WTC11 (cell line): ENCODE measurements around the gene RHOJ. TPM values are rescaled to one million over a fixed set of nuclear protein-coding genes. Genes with fewer than 3 reads are reported as not detected.

ENCODE experiments used
- ATAC-seq: fragments of 200-7000 bp; cut with Tn5 transposase; 2 replicates; pipeline ENCODE4 v1.10.0; 2021; ENCODE audit warnings: mild to moderate bottlenecking, moderate library complexity
- CTCF ChIA-PET: fragments of 300-600 bp; sonication (Branson Sonifier 250); formaldehyde crosslinking; loops from one replicate; lab custom pipeline; 2021; ENCODE audit warnings: antibody characterized with exemption; lab: Charles Lee
- POLR2A ChIA-PET: fragments of 350-600 bp; sonication (Branson Sonifier 250); formaldehyde crosslinking; loops from one replicate; lab custom pipeline; 2021; ENCODE audit warnings: antibody characterized with exemption; lab: Charles Lee
- DNase-seq: peaks from one replicate; pipeline ENCODE4 v3.0.0; 2021; ENCODE audit warnings: low spot score
- H3K27ac Mint-ChIP-seq: 2 replicates; pipeline ENCODE4 v1.8.0; 2021; ENCODE audit warnings: mixed read lengths
- H3K27me3 Mint-ChIP-seq: 2 replicates; pipeline ENCODE4 v1.8.0; 2021; ENCODE audit warnings: low read depth, mild to moderate bottlenecking, moderate library complexity, mixed read lengths
- H3K36me3 Mint-ChIP-seq: 2 replicates; pipeline ENCODE4 v1.8.0; 2021; ENCODE audit warnings: mixed read lengths
- H3K4me1 Mint-ChIP-seq: 2 replicates; pipeline ENCODE4 v1.8.0; 2022; ENCODE audit warnings: mixed read lengths
- H3K4me3 Mint-ChIP-seq: 2 replicates; pipeline ENCODE4 v1.8.0; 2021; ENCODE audit warnings: mild to moderate bottlenecking, moderate library complexity, mixed read lengths
- H3K9me3 Mint-ChIP-seq: 2 replicates; pipeline ENCODE4 v1.8.0; 2021; ENCODE audit warnings: mixed read lengths
- AFF4 ChIP-seq: sonication (generic); formaldehyde crosslinking; IDR thresholded peaks from 2 replicates; pipeline ENCODE4 v1.8.1; 2023; ENCODE audit warnings: mild to moderate bottlenecking, missing genetic modification reagents, borderline replicate concordance
- ATF1 ChIP-seq: sonication (generic); formaldehyde crosslinking; IDR thresholded peaks from 2 replicates; pipeline ENCODE4 v1.8.1; 2023; ENCODE audit warnings: mild to moderate bottlenecking, moderate library complexity, missing genetic modification reagents
- ATF2 ChIP-seq: sonication (generic); formaldehyde crosslinking; IDR thresholded peaks from 2 replicates; pipeline ENCODE4 v1.8.1; 2022; ENCODE audit warnings: low read depth, missing genetic modification reagents, borderline replicate concordance
- CREB1 ChIP-seq: sonication (generic); formaldehyde crosslinking; IDR thresholded peaks from 2 replicates; pipeline ENCODE4 v1.8.0; 2023; ENCODE audit warnings: mild to moderate bottlenecking, missing genetic modification reagents
- E2F5 ChIP-seq: sonication (generic); formaldehyde crosslinking; IDR thresholded peaks from 2 replicates; pipeline ENCODE4 v1.8.1; 2022; ENCODE audit warnings: mild to moderate bottlenecking, moderate library complexity, missing genetic modification reagents
- FOXJ3 ChIP-seq: sonication (generic); formaldehyde crosslinking; IDR thresholded peaks from 2 replicates; pipeline ENCODE4 v1.9.0; 2021; ENCODE audit warnings: missing genetic modification reagents, mild to moderate bottlenecking, borderline replicate concordance
- FOXK1 ChIP-seq: sonication (generic); formaldehyde crosslinking; IDR thresholded peaks from 2 replicates; pipeline ENCODE4 v1.8.0; 2022; ENCODE audit warnings: mild to moderate bottlenecking, moderate library complexity, missing genetic modification reagents
- IRF1 ChIP-seq: sonication (generic); formaldehyde crosslinking; IDR thresholded peaks from 2 replicates; pipeline ENCODE4 v1.8.0; 2023; ENCODE audit warnings: missing genetic modification reagents
- JAZF1 ChIP-seq: fragments of 250-450 bp; sonication (Bioruptor Pico); IDR thresholded peaks from 2 replicates; pipeline ENCODE4 v1.9.0; 2021; ENCODE audit warnings: moderate library complexity, mild to moderate bottlenecking, inconsistent platforms
- NFATC4 ChIP-seq: fragments of 250-450 bp; sonication (Bioruptor Pico); IDR thresholded peaks from 2 replicates; pipeline ENCODE4 v1.9.0; 2021; ENCODE audit warnings: mild to moderate bottlenecking
- NR3C1 ChIP-seq: sonication (generic); formaldehyde crosslinking; conservative IDR thresholded peaks from 2 replicates; pipeline ENCODE4 v1.8.1; 2023; ENCODE audit warnings: low read depth, mild to moderate bottlenecking, missing genetic modification reagents
- PREB ChIP-seq: sonication (generic); formaldehyde crosslinking; IDR thresholded peaks from 2 replicates; pipeline ENCODE4 v1.8.1; 2022; ENCODE audit warnings: mild to moderate bottlenecking, missing genetic modification reagents, moderate library complexity, borderline replicate concordance
- SMAD3 ChIP-seq: sonication (generic); formaldehyde crosslinking; IDR thresholded peaks from 2 replicates; pipeline ENCODE4 v1.8.0; 2022; ENCODE audit warnings: missing genetic modification reagents, mild to moderate bottlenecking, borderline replicate concordance
- SOX15 ChIP-seq: fragments of 250-450 bp; sonication (Bioruptor Pico); IDR thresholded peaks from 2 replicates; pipeline ENCODE4 v1.9.0; 2021; ENCODE audit warnings: mild to moderate bottlenecking
- ZNF219 ChIP-seq: sonication (generic); formaldehyde crosslinking; IDR thresholded peaks from 2 replicates; pipeline ENCODE4 v1.8.0; 2023; ENCODE audit warnings: missing genetic modification reagents, mild to moderate bottlenecking, borderline replicate concordance
- ZNF232 ChIP-seq: sonication (generic); formaldehyde crosslinking; IDR thresholded peaks from 2 replicates; pipeline ENCODE4 v1.8.0; 2022; ENCODE audit warnings: mild to moderate bottlenecking, missing genetic modification reagents
- total RNA-seq: library from RNA; stranded (reverse); gene quantifications from 3 replicates; pipeline ENCODE4 v1.2.3, GENCODE V29; 2021
- TF ChIP-seq, protein P1 (sequence below): sonication (generic); formaldehyde crosslinking; IDR thresholded peaks from 2 replicates; pipeline ENCODE4 v1.8.0; 2022; ENCODE audit warnings: mild to moderate bottlenecking, missing genetic modification reagents
- TF ChIP-seq, protein P2 (sequence below): fragments of 250-450 bp; sonication (Bioruptor Pico); conservative IDR thresholded peaks from 2 replicates; pipeline ENCODE4 v1.9.0; 2021; ENCODE audit warnings: mild to moderate bottlenecking
- TF ChIP-seq, protein P3 (sequence below): fragments of 250-450 bp; sonication (Bioruptor Pico); IDR thresholded peaks from 2 replicates; pipeline ENCODE4 v2.1.2; 2022; ENCODE audit warnings: mild to moderate bottlenecking, moderate library complexity

The RHOJ gene
- total RNA-seq, 1 experiment from 2014 or later = 0.13 TPM

DNA sequence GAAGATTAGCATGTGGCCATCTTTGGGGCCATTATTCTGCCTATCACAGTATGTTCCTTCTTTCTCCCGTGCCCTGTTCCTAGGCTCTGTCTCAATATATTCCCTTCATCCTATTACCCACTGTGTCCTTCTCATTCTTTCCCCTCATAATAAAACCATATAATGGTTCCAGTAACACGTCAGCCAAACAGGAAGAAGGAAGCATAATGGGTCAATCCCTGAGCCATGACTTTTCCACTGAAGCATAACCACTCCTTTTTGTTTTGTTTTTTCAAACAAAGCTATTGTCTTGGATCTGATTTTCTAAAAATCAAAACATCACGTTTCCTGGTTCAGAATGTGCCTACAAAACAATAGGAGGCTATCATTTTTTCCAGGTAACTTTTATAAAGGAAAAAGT is 21.3 kb upstream of the RHOJ start:
- no peak overlapping the region for H3K27ac Mint-ChIP-seq
- H3K9me3 Mint-ChIP-seq = peaks cover 12% of the 10 kb centered on the region
- H3K4me3 Mint-ChIP-seq = no peak overlapping the region
- H3K36me3 Mint-ChIP-seq = no peaks in the 10 kb centered on the region
- DNase-seq (no peak), ATAC-seq (no peak)
- H3K27me3 Mint-ChIP-seq = no peaks in the 10 kb centered on the region
- CTCF ChIA-PET = interaction anchor here (1.8 kb wide), 1 partner anchor 21 kb away, joined by 4 read pairs; the partner anchor contains the start of gene RHOJ
- POLR2A ChIA-PET = no interaction called here
- no peaks in the 10 kb centered on the region for H3K4me1 Mint-ChIP-seq
- TF ChIP-seq FOXK1 (CRISPR knock-in tag) (no peak), SOX15 (CRISPR knock-in tag) (no peak), ZNF219 (no peak)
- TF ChIP-seq, protein P1, sequence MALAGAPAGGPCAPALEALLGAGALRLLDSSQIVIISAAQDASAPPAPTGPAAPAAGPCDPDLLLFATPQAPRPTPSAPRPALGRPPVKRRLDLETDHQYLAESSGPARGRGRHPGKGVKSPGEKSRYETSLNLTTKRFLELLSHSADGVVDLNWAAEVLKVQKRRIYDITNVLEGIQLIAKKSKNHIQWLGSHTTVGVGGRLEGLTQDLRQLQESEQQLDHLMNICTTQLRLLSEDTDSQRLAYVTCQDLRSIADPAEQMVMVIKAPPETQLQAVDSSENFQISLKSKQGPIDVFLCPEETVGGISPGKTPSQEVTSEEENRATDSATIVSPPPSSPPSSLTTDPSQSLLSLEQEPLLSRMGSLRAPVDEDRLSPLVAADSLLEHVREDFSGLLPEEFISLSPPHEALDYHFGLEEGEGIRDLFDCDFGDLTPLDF (CRISPR knock-in tag) = no peak

DNA sequence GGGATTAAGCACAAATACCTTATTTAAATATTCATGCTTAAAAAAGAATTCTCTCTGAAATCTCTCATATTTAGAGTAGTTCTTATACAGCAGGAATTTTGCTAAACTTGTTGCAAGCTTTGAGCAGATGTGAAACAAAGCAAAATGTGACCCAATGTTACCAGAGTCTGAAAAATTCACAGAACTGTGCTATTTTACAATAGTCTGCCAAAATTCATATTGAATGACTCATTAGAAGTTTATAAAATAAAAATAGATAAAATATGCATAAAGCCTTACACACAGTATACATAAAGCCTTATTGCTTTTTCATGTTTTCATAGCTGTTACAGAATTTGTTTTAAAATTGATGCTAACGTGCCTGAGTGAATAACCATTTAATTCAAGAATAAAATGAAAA is 17.8 kb upstream of the RHOJ start:
- ChIA-PET CTCF (no interaction called here), POLR2A (no interaction called here)
- no peak overlapping the region for H3K4me3 Mint-ChIP-seq
- no peaks in the 10 kb centered on the region for H3K36me3 Mint-ChIP-seq
- peaks cover 12% of the 10 kb centered on the region for H3K9me3 Mint-ChIP-seq
- ATAC-seq = no peak
- H3K27me3 Mint-ChIP-seq = no peaks in the 10 kb centered on the region
- no peaks in the 10 kb centered on the region for H3K4me1 Mint-ChIP-seq
- no peak overlapping the region for H3K27ac Mint-ChIP-seq
- DNase-seq = no peak
- TF ChIP-seq, protein P1 (CRISPR knock-in tag) = no peak
- no peak for TF ChIP-seq NR3C1
- TF ChIP-seq FOXJ3 (CRISPR knock-in tag) = no peak
- no peak for TF ChIP-seq AFF4 (CRISPR knock-in tag)
- TF ChIP-seq ZNF232 (CRISPR knock-in tag) = no peak
- TF ChIP-seq IRF1 (CRISPR knock-in tag) = no peak
- TF ChIP-seq NFATC4 = no peak
- no peak for TF ChIP-seq ATF2
- TF ChIP-seq JAZF1 (CRISPR knock-in tag) = no peak
- no peak for TF ChIP-seq E2F5 (CRISPR knock-in tag)
- TF ChIP-seq PREB (CRISPR knock-in tag) = no peak
- TF ChIP-seq SMAD3 = no peak
- no peak for TF ChIP-seq CREB1 (CRISPR knock-in tag)
- TF ChIP-seq, protein P2, sequence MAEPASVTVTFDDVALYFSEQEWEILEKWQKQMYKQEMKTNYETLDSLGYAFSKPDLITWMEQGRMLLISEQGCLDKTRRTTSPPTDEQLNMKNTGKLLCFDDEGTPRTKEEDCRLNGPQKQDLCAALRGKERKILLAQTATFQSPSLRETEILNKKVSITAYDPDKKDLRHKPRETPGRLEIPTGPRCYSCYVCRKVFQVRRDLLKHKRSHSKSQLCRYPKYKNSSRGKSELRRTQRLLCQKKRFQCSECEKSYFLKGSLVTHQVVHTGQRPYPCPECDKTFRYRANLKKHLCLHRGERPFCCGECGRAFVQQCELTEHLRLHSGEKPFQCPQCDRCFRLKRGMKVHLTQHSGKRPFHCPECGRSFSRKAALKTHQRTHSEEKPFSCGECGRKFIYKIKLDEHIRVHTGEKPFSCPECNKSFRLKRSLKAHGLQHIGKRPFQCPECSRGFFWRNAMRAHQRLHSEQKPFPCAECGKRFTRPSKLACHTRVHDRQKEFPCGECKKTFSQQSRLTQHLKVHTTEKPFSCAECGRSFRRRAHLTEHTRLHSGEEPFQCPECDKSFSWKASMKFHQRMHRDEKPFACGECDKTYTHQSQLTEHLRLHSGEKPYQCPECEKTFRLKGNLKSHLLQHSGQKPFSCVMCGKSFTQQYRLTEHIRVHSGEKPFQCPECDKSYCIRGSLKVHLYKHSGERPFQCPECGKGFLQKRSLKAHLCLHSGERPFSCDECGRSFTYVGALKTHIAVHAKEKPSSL (CRISPR knock-in tag) = no peak
- TF ChIP-seq, protein P3, sequence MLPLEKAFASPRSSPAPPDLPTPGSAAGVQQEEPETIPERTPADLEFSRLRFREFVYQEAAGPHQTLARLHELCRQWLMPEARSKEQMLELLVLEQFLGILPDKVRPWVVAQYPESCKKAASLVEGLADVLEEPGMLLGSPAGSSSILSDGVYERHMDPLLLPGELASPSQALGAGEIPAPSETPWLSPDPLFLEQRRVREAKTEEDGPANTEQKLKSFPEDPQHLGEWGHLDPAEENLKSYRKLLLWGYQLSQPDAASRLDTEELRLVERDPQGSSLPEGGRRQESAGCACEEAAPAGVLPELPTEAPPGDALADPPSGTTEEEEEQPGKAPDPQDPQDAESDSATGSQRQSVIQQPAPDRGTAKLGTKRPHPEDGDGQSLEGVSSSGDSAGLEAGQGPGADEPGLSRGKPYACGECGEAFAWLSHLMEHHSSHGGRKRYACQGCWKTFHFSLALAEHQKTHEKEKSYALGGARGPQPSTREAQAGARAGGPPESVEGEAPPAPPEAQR (CRISPR knock-in tag) = no peak
- no peak for TF ChIP-seq ATF1 (CRISPR knock-in tag)
